Mesangial cell (primary cell): ENCODE results near the gene ELP5. TPM values are rescaled to one million over a fixed set of nuclear protein-coding genes. Genes with fewer than 3 reads are reported as not detected.

Source experiments
- total RNA-seq: library from RNA; depleted of rRNA; stranded (reverse); fragments of >200 nt; gene quantifications from 2 replicates; pipeline ENCODE4 v1.2.3, GENCODE V29; 2015

The ELP5 gene, protein sequence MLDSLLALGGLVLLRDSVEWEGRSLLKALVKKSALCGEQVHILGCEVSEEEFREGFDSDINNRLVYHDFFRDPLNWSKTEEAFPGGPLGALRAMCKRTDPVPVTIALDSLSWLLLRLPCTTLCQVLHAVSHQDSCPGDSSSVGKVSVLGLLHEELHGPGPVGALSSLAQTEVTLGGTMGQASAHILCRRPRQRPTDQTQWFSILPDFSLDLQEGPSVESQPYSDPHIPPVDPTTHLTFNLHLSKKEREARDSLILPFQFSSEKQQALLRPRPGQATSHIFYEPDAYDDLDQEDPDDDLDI
- 37.9 and 42.0 TPM in 2 replicates for total RNA-seq

DNA sequence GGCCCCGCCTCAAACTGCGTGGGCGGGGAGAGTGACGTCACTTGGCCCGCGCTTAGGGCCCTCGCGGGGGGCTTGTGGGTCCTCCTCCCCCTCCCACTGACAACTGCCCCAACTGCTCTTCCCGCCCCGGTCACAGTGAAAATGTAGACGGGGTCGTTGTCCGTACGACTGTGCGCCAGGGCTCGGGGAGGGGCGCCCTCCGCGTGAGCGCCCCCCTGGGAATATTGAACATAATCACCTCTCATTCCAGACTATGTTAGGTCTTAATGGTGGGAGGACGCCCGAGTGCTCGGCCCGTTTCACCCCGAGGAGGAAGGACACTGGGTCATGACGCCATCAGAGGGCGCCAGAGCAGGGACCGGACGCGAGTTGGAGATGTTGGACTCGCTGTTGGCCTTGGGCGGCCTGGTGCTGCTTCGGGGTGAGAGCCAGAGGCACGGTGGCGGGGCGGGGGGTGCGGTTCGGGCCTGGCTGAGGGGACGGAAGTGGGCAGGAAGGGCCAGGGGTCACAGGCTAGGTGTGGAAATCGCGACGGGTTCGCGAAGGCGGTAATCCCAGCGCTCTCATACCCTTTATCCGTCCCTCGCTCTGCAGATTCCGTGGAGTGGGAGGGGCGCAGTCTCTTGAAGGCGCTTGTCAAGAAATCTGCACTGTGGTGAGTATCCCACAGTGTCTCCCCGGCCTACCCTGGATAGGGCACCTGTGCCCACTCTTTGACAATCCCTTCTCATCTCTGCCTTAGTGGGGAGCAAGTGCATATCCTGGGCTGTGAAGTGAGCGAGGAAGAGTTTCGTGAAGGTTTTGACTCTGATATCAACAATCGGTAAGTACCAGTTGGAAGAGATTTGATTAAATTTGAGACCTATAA, at the start of gene ELP5:
ELP5 (plus strand) TSS at position 40 of the 868 bp plus-strand sequence; CDS start at position 376, 336 bp downstream.

DNA sequence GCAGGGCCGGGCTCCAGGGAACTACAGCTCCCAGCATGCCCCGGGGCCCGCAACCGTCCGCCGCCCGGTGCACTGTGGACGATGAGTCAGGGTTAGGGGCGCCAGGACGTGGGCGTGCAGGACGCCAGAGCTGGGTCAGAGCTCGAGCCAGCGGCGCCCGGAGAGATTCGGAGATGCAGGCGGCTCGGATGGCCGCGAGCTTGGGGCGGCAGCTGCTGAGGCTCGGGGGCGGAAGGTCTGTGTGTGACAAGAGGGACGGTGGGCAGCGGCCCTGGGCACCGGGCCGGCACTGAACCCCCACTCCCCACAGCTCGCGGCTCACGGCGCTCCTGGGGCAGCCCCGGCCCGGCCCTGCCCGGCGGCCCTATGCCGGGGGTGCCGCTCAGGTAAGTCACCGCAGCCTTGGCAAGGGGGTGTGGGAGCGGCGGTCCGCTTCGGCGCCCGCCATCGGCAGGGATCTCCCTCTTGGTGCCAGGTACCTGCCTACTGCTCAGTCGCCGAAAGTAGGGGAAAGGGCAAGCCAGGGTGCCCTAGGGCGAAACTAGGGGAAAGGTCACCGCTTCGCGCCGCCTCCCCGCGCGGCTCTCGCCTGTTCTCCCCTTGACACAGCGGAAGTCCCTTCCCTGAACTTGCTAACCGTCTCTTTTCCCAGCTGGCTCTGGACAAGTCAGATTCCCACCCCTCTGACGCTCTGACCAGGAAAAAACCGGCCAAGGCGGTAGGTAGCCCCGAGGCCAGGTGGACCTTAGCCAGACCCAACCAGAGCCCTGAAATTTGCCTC, 32.0 kb upstream of the ELP5 start, which contains the start of the genes ACADVL and DLG4:
ACADVL (plus strand) TSS at position 127 of the 781 bp plus-strand sequence; CDS start at position 174, 47 bp downstream.
DLG4 (minus strand) TSS at position 25 of the 781 bp plus-strand sequence.

DNA sequence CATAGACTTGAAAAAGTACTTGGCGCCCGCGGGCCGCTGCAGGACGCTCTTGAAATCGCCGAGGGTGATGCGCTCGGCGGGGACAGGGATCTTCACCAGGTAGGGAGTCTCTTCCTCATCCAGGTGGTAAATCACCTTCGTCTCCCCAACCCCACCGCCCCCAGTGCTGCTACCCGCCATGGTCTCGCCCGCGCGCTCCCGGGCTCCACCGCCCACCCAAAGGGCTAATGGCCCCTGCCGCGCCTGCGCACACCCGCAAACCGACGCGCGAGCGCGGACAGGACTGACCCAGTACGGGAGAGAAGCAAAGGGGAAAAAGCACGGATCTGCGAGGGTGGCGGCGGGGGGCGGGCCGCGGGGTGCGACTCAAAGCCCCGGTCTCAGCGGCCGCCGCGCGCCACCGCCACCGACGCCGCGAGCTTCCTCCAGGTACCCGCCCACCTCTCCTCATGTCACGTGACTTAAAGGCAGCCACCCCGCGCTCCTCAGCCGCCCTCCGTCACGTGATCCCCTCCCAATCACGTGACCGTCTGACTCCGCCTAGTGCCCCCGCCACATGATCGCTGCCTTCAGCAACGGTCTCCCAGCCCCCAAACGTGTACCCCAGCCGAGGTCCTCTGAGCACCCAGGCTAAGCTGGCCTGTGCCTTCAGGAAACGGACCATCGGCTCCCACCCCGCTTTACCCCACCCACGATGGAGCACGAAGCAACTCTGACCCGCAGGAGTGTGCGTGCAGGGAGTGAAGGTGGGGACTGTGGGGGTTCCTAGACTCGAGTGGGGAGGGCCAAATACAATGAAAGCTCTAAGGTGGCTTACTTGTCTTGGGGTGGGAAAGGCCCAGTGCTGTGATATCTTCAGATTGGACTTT, 17.7 kb upstream of the ELP5 start, which contains the start of gene DVL2:
DVL2 (minus strand) TSS at position 435 of the 869 bp plus-strand sequence; CDS start at position 180, 255 bp downstream.

DNA sequence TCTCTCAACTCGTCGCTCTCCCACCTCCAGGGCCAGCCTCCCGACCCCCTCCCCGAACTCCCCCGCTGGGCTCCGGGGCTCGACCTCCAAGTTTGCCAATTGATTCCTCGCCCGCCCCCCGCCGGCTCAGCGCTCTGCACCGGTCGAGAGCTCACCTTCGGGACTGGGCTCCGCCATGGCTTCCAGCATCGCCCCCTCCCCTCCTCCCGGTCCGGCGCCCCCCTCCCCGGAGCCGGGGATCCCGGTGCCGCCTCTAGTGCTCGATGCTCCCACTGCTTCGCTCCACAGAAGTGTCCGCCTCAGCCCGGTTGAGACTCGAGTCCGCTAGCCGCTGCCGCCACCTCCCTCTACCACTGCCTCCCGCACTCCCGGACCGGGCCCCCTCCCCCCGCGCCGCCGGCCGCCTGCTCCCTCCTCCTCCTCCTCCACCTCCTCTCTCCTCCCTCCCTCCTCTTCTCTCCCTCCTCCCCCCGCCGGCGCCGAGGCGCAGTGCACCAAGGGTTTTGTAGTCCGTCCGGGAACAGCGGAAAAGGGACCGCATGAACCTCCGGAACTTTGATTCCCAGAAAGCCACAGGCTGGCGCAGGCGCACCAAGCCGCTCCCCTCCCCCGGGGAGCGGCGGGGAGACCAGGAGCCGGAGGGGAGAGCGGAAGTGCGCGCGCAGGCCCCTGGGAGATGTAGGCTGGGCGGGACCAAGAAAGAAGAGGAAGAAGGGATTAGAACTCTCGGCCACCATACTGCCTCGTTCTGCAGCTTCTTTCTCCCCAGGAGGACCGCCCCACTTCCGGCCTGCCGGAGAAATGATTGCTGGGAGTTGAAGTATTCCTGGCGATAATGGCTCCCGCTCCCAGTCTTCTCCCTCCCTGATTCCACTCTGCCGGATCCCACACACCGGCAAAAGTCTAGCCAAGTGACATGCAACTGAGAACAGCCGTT, 12.7 kb upstream of the ELP5 start, which contains the start of gene PHF23:
PHF23 (minus strand) TSS at position 367 of the 937 bp plus-strand sequence; CDS start at position 189, 178 bp downstream.

DNA sequence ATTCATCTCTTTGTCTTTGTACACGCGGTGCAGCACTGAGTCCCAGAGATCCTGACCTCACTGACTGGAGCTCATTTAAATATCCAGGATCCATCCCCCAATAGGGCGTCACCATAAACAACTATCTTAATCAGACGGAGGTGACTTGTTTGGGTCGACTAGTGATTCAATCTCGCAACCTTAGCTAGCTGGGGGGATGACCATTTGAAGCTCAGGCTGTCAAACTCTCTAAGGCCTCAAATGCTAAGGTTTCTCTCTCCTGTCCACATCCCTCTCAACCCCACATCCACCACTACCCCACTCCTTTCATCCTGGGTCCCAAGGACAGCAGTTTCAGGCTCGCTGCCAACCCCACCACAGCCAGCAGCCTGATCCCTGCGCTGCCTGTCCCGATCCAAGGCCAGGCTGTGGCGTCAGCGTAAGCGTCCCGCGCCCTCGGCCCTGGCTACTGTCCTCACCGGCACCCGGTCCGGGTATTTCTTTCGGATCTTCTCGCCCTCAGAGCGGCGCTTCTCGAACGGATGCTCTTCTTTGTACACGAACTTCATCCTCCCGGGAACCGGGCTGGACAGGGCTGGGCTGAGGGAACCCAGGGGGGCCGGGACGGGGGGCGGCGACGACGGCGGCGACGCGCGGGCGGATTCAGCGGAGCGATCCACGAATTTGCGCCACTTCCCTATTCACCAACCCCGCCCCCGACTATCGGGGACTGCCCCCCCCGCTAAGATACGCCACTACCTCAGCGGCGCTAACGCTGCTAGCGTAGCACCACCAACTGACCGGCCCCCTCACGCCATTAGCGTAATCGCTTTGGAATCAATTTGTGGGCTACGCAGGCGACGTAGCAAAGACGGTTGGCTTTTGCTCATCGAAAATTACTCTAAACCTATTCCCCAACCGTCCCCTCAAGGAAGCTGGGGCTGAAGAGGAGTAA, 10.0 kb upstream of the ELP5 start, which contains the start of gene GABARAP:
GABARAP (minus strand) TSS at position 667 of the 934 bp plus-strand sequence; CDS start at position 548, 119 bp downstream.

DNA sequence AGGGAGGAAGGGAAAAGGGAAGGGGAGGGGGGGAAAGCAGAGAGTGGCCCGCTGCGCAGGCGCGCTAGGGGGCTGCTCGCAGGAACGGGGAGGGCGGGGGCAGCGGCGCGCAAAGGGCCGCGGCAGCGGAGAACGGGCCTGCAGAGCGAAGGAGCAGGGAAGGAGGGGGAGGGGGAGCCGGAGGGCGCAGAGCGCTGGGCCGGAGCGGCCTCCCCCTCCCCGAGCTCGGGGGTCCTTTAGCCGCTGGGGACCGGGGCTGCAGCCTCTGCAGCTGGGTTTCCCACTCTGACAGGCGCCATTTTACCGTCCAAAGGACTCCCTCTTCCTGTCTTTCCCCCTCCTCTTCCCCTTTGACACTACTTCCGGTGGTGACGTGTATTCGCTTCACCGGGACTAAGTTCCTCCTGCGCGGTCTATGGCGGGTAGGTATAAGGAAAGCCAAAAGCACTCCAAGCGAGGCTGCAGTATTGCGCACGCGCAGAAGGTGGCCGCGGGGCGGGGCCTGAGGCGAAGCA, 297 bp upstream of the ELP5 start, which contains the start of gene CTDNEP1:
CTDNEP1 (minus strand) TSS at position 74 of the 515 bp plus-strand sequence. CDS start 438 bp downstream, outside the sequence.

DNA sequence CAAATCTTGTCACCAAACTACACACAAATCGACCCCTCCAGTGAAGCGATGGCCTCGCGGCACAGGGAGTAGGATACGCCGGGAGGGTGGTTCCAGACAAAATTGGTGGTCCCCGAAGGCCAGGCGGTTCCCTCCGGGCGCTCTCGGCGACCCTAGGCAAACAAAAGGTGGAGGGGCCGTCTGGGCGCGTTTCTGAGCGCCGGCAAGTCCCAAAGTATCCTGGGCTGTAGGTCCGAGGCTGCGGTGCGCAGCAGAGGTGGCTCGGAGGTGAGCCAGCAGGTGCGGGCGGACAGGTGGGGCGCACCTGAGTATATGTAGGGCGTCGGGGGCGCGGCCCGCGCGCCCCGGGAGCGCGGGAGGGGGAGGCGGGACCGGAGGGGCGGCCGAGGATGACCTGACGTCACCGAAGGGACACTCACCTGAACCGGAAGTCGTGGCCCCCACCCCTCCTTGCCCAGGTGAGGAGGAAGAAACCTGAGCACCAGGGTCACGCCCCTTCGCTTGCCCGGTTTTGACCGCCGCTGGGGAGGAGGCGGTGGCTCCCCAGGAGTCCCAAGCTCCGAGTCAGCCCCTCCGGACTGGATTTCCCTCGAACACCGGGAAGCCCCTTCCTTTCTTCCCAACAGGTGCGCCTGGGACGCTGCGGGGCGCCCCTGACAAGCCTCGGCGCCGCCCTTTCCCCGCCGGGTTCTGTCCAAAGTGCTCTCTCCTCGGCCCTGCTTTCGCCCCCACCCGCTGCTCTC, 10.3 kb downstream of the ELP5 start, which contains the start of gene CLDN7:
CLDN7 (minus strand) TSS at position 287 of the 743 bp plus-strand sequence. CDS start 435 bp downstream, outside the sequence.

DNA sequence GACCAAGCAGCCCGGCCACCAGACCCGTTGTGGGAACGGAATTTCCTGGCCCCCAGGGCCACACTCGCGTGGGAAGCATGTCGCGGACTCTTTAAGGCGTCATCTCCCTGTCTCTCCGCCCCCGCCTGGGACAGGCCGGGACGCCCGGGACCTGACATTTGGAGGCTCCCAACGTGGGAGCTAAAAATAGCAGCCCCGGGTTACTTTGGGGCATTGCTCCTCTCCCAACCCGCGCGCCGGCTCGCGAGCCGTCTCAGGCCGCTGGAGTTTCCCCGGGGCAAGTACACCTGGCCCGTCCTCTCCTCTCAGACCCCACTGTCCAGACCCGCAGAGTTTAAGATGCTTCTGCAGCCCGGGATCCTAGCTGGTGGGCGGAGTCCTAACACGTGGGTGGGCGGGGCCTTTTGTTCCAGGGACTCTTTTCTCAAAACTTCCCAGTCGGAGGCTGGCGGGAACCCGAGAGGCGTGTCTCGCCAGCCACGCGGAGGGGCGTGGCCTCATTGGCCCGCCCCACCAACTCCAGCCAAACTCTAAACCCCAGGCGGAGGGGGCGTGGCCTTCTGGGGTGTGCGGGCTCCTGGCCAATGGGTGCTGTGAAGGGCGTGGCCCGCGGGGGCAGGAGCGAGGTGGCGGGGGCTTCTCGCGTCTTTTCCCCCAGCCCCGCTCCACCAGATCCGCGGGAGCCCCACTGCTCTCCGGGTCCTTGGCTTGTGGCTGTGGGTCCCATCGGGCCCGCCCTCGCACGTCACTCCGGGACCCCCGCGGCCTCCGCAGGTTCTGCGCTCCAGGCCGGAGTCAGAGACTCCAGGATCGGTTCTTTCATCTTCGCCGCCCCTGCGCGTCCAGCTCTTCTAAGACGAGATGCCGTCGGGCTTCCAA, 29.3 kb downstream of the ELP5 start, which contains the start of gene SLC2A4:
SLC2A4 (plus strand) TSS at position 645 of the 879 bp plus-strand sequence; CDS start at position 862, 217 bp downstream.

DNA sequence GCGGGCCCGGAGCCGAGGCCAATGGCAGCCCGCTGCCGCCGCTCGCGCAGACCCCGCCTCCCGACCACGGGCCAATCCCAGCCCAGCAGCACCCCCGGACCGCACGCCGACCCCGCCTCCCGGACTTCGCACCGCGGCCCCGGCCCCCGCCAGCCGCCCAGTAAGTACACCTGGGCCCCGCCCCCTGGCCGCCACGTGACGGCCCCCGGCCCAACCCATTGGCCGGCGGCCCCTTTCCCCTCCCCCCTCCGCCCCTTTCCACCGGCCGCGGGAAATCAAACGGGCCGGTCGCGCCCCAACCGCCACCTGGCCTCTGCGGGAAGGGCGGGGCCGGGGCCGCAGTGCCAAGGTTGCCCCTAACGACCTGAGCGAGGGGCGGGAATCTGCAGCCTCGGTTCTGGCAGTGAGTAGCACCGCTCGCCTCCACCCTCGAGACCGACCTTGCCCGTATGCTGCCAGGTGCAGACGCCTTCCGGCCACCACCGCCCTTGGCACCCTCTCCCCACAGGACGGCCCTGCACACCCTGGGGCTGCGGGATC, 42.7 kb downstream of the ELP5 start, which contains the start of gene YBX2:
YBX2 (minus strand) TSS at position 26 of the 540 bp plus-strand sequence. CDS start 139 bp downstream, outside the sequence.

DNA sequence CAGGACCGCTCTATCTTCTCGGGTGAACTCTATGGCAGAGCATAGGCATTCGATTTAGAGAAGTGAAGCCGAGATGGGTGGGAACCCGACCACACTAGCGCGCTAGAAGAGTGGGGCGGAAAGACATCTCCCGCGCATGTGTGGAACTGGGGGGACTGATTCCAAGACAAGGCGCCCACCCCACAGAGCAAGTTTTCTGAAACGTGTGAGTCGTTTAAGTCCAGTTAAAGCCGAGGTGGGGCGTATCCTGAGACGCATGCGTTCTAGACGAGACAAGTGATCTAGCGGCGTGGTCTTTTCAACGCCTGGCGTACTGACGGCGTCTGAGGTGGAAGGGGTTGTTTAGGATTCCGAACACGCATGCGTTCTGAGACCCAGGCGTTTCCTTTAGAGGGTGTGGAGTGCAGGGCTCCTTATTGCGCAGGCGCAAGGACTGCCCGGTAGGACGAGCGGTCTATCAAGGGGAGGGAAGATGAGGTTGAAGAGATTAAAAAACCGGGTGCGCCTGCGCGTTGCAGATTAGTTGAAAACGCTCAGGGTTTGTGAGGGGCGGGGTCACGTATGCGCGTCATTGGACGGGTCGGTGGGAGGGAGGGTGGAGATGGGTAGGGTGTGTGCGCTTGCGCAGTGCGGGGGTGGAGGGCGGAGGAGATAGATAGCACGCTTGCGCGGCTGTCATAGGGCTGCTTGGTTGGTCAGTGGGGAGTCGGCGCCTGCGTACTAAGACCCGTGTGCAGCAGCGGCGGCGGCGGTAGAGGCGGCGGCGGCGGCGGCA, 55.1 kb downstream of the ELP5 start, which contains the start of gene EIF5A:
EIF5A (plus strand) TSS at position 718 of the 775 bp plus-strand sequence. CDS start 2,008 bp downstream, outside the sequence.

Other genes starting within 250 kb of the ELP5 start
- gene RNASEK, start 239.6 kb upstream of the ELP5 start, total RNA-seq = 271 and 327 TPM in 2 replicates
- gene BCL6B, start 229.2 kb upstream of the ELP5 start, total RNA-seq = under 0.01 and 0.13 TPM in 2 replicates
- gene SLC16A13, start 216.2 kb upstream of the ELP5 start, total RNA-seq = 2.8 and 3.0 TPM in 2 replicates
- gene SLC16A11, start 208.1 kb upstream of the ELP5 start, total RNA-seq = 0.13 and 0.16 TPM in 2 replicates
- not detected in 2 replicates for gene CLEC10A, start 172.0 kb upstream of the ELP5 start, total RNA-seq
- not detected in 2 replicates for gene ASGR2, start 137.4 kb upstream of the ELP5 start, total RNA-seq
- gene ASGR1, start 72.8 kb upstream of the ELP5 start, total RNA-seq = 0.63 and 1.6 TPM in 2 replicates
- gene DLG4, start 32.4 kb upstream of the ELP5 start, total RNA-seq = 6.7 and 13.9 TPM in 2 replicates
- gene ACADVL, start 32.3 kb upstream of the ELP5 start, total RNA-seq = 261 and 318 TPM in 2 replicates
- gene DVL2, start 17.7 kb upstream of the ELP5 start, total RNA-seq = 51.0 and 69.3 TPM in 2 replicates
- 27.4 and 45.8 TPM in 2 replicates for gene PHF23, start 12.8 kb upstream of the ELP5 start, total RNA-seq
- 262 and 715 TPM in 2 replicates for gene GABARAP, start 9.8 kb upstream of the ELP5 start, total RNA-seq
- 78.1 and 103 TPM in 2 replicates for gene CTDNEP1, start 481 bp upstream of the ELP5 start, total RNA-seq
- gene CLDN7, start 10.3 kb downstream of the ELP5 start, total RNA-seq = 12.4 and 33.1 TPM in 2 replicates
- gene SLC2A4, start 29.5 kb downstream of the ELP5 start, total RNA-seq = under 0.01 and 0.76 TPM in 2 replicates
- gene YBX2, start 42.4 kb downstream of the ELP5 start, total RNA-seq = 0.16 and 0.63 TPM in 2 replicates
- 263 and 774 TPM in 2 replicates for gene EIF5A, start 55.4 kb downstream of the ELP5 start, total RNA-seq
- gene GPS2, start 63.1 kb downstream of the ELP5 start, total RNA-seq = 42.2 and 68.3 TPM in 2 replicates
- 13.1 and 14.7 TPM in 2 replicates for gene NEURL4, start 77.1 kb downstream of the ELP5 start, total RNA-seq
- 0.38 and 0.65 TPM in 2 replicates for gene ACAP1, start 84.3 kb downstream of the ELP5 start, total RNA-seq
- gene KCTD11, start 99.9 kb downstream of the ELP5 start, total RNA-seq = 13.5 and 19.6 TPM in 2 replicates
- not detected in 2 replicates for gene TMEM95, start 102.9 kb downstream of the ELP5 start, total RNA-seq
- 2.6 and 4.6 TPM in 2 replicates for gene TNK1, start 128.9 kb downstream of the ELP5 start, total RNA-seq
- gene PLSCR3, start 142.3 kb downstream of the ELP5 start, total RNA-seq = 69.7 and 127 TPM in 2 replicates
- gene TMEM256, start 151.9 kb downstream of the ELP5 start, total RNA-seq = 250 and 289 TPM in 2 replicates
- 9.3 and 24.3 TPM in 2 replicates for gene NLGN2, start 155.6 kb downstream of the ELP5 start, total RNA-seq
- gene SPEM1, start 168.1 kb downstream of the ELP5 start, total RNA-seq = not detected in 2 replicates
- not detected in 2 replicates for gene SPEM2, start 173.4 kb downstream of the ELP5 start, total RNA-seq
- not detected in 2 replicates for gene SPEM3, start 176.6 kb downstream of the ELP5 start, total RNA-seq
- 12.9 and 19.5 TPM in 2 replicates for gene TMEM102, start 183.2 kb downstream of the ELP5 start, total RNA-seq
- 0.49 and 2.2 TPM in 2 replicates for gene FGF11, start 187.3 kb downstream of the ELP5 start, total RNA-seq
- gene CHRNB1, start 192.8 kb downstream of the ELP5 start, total RNA-seq = 6.4 and 17.1 TPM in 2 replicates
- gene ZBTB4, start 227.4 kb downstream of the ELP5 start, total RNA-seq = 17.9 and 31.6 TPM in 2 replicates
- not detected in 2 replicates for gene SLC35G6, start 229.2 kb downstream of the ELP5 start, total RNA-seq
- 74.3 and 158 TPM in 2 replicates for gene POLR2A, start 232.2 kb downstream of the ELP5 start, total RNA-seq